ENCODE results near the gene CLEC3A. TPM values are rescaled to one million over a fixed set of nuclear protein-coding genes. Genes with fewer than 3 reads are reported as not detected.
A peak's percentile ranks its signal among the peaks of the same experiment; 100 is the strongest.

CLEC3A gene
- total RNA-seq, 4 donors from 2014 or later = not detected

DNA sequence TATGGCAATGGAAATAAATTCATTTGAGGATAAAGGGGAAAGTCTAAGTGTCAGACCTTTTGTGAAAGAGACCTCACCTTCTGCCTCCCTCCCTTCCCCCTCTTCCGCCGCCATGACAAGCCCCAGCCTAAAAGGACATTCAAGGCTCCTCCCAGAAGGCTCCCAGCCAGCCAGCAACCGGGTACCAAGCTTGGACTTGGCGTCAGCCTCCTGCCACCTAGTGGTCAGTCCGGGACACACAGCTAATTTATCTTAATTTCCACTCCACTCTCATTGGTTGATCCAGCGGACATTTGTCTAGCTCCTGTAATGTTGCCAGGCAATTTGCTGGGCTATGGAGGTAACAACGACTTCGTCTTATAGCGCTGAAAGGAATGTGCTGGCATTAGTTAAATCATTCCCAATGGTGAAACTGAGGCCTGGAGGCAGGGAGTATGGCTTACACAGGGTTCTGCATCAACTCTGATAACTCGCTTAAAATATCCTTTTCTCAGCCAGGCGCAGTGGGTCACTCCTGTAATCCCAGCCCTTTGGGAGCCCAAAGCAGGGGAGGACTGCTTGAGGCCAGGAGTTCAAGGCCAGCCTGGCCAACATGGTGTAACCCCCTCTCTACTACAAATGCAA is 19.3 kb upstream of the CLEC3A start:
- Histone ChIP-seq H3K36me3 (no peaks in the 10 kb centered on the region), H3K27ac (no peak overlapping the region), H3K4me3 (no peak overlapping the region), H3K4me1 (no peaks in the 10 kb centered on the region), H3K9me3 (no peaks in the 10 kb centered on the region), H3K27me3 (no peaks in the 10 kb centered on the region)
- peak; percentile 58 to 65 for ATAC-seq
- TF ChIP-seq, protein P1, sequence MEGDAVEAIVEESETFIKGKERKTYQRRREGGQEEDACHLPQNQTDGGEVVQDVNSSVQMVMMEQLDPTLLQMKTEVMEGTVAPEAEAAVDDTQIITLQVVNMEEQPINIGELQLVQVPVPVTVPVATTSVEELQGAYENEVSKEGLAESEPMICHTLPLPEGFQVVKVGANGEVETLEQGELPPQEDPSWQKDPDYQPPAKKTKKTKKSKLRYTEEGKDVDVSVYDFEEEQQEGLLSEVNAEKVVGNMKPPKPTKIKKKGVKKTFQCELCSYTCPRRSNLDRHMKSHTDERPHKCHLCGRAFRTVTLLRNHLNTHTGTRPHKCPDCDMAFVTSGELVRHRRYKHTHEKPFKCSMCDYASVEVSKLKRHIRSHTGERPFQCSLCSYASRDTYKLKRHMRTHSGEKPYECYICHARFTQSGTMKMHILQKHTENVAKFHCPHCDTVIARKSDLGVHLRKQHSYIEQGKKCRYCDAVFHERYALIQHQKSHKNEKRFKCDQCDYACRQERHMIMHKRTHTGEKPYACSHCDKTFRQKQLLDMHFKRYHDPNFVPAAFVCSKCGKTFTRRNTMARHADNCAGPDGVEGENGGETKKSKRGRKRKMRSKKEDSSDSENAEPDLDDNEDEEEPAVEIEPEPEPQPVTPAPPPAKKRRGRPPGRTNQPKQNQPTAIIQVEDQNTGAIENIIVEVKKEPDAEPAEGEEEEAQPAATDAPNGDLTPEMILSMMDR (IDR thresholded peaks at IDR 0.05 in 4 of 5, conservative IDR thresholded peaks at IDR 0.05 in 1 of 5) = peak; percentile 36 to 72 (median 63)
- TF ChIP-seq POLR2A (IDR thresholded peaks at IDR 0.05) = no peak
- in situ Hi-C loops (cut with MboI; ENCODE audit: low sequenced_read_pairs in 4 of 4) = no loop called here
- peak; percentile 31 to 61 for DNase-seq
- intact Hi-C loops (cut with DNase I; ENCODE audit: low total_unique reads) = loop anchor here (1.0 kb wide), 1 partner anchor 328 kb away; no protein-coding TSS in a partner anchor

DNA sequence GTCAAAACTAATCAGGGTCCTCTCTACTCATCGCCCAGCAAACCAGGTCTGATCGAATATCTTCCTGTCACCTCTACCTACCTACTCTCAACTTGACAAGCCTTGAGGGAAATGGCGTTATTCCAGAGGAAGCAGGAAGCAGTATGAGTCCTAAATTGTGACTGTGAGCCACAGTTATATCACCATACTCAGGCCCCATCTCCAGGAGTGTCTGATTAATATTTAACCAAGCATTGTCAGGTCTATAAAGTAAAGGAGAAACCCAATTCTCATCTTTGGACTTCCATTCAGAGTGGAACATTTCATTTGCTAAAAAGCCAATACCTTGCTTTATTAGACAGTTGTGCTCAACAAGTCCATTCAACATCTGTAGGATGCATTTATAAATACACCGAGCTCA is 17.8 kb upstream of the CLEC3A start:
- no peak for DNase-seq
- in situ Hi-C loops (cut with MboI; ENCODE audit: low sequenced_read_pairs in 4 of 4) (no loop called here), intact Hi-C loops (cut with DNase I; ENCODE audit: low total_unique reads) (no loop called here)
- no peaks in the 10 kb centered on the region for H3K27me3 ChIP-seq
- H3K27ac ChIP-seq = no peak overlapping the region
- H3K4me1 ChIP-seq = no peaks in the 10 kb centered on the region
- H3K4me3 ChIP-seq = no peak overlapping the region
- no peaks in the 10 kb centered on the region for H3K36me3 ChIP-seq
- TF ChIP-seq, protein P1 (IDR thresholded peaks at IDR 0.05 in 4 of 5, conservative IDR thresholded peaks at IDR 0.05 in 1 of 5) = no peak
- TF ChIP-seq POLR2A (IDR thresholded peaks at IDR 0.05) = no peak
- no peak for ATAC-seq
- no peaks in the 10 kb centered on the region for H3K9me3 ChIP-seq

- in situ Hi-C loops (cut with MboI; ENCODE audit: low sequenced_read_pairs in 4 of 4) = no loop called here
Observed at GRCh38 chr16:78005881-78006280, 16.5 kb upstream of the CLEC3A start.

GRCh38 chr16:78007121-78007520 is 15.2 kb upstream of the CLEC3A start:
- Histone ChIP-seq H3K4me1 (no peaks in the 10 kb centered on the region), H3K27ac (no peak overlapping the region), H3K27me3 (no peaks in the 10 kb centered on the region), H3K36me3 (no peaks in the 10 kb centered on the region), H3K9me3 (no peaks in the 10 kb centered on the region), H3K4me3 (no peak overlapping the region)
- no peak for DNase-seq
- in situ Hi-C loops (cut with MboI; ENCODE audit: low sequenced_read_pairs in 4 of 4) (no loop called here), intact Hi-C loops (cut with DNase I; ENCODE audit: low total_unique reads) (no loop called here)
- no peak for ATAC-seq
- no peak for TF ChIP-seq POLR2A (IDR thresholded peaks at IDR 0.05)
- TF ChIP-seq, protein P1 (IDR thresholded peaks at IDR 0.05 in 4 of 5, conservative IDR thresholded peaks at IDR 0.05 in 1 of 5) = no peak

More at GRCh38 chr16:78005881-78006280, 16.5 kb upstream of the CLEC3A start:
- Histone ChIP-seq H3K36me3 (no peaks in the 10 kb centered on the region), H3K4me1 (no peaks in the 10 kb centered on the region), H3K9me3 (no peaks in the 10 kb centered on the region), H3K27me3 (no peaks in the 10 kb centered on the region), H3K4me3 (no peak overlapping the region), H3K27ac (no peak overlapping the region)
- DNase-seq (no peak), ATAC-seq (no peak)
- no peak for TF ChIP-seq POLR2A (IDR thresholded peaks at IDR 0.05)
- TF ChIP-seq, protein P1 (IDR thresholded peaks at IDR 0.05 in 4 of 5, conservative IDR thresholded peaks at IDR 0.05 in 1 of 5) = no peak
- intact Hi-C loops (cut with DNase I; ENCODE audit: low total_unique reads) = no loop called here

- TF ChIP-seq, protein P1 (IDR thresholded peaks at IDR 0.05 in 4 of 5, conservative IDR thresholded peaks at IDR 0.05 in 1 of 5) = no peak
- TF ChIP-seq POLR2A (IDR thresholded peaks at IDR 0.05) = no peak
- no peak for ATAC-seq
Observed at GRCh38 chr16:78024159-78024558, 1.8 kb downstream of the CLEC3A start.

More at GRCh38 chr16:78024159-78024558, 1.8 kb downstream of the CLEC3A start:
- H3K27me3 ChIP-seq = no peaks in the 10 kb centered on the region
- no peak overlapping the region for H3K27ac ChIP-seq
- H3K9me3 ChIP-seq = no peaks in the 10 kb centered on the region
- H3K4me3 ChIP-seq = no peak overlapping the region
- no peak for DNase-seq
- intact Hi-C loops (cut with DNase I; ENCODE audit: low total_unique reads) = no loop called here
- H3K36me3 ChIP-seq = no peaks in the 10 kb centered on the region
- no peaks in the 10 kb centered on the region for H3K4me1 ChIP-seq
- in situ Hi-C loops (cut with MboI; ENCODE audit: low sequenced_read_pairs in 4 of 4) = no loop called here
